ENCODE results near the gene SHANK2.

The SHANK2 gene

GRCh38 chr11:71249301-71249700 lies 3.1 kb downstream of the SHANK2 start:
- no peak overlapping the region for H3K4me3 ChIP-seq (ENCODE audit: low read depth, low read length)
- TF ChIP-seq CTCF (IDR thresholded peaks at IDR 0.05; ENCODE audit: control insufficient read depth, extremely low read depth, insufficient read depth): no peak
- DNase-seq (ENCODE audit: low read depth): no peak

GRCh38 chr11:71248656-71249055 lies 3.7 kb downstream of the SHANK2 start:
- no peak for TF ChIP-seq CTCF (IDR thresholded peaks at IDR 0.05; ENCODE audit: control insufficient read depth, extremely low read depth, insufficient read depth)
- no peak for DNase-seq (ENCODE audit: low read depth)
- no peak overlapping the region for H3K4me3 ChIP-seq (ENCODE audit: low read depth, low read length)

GRCh38 chr11:71248251-71248570 lies 4.2 kb downstream of the SHANK2 start:
- TF ChIP-seq CTCF (IDR thresholded peaks at IDR 0.05; ENCODE audit: control insufficient read depth, extremely low read depth, insufficient read depth): no peak
- no peak overlapping the region for H3K4me3 ChIP-seq (ENCODE audit: low read depth, low read length)
- no peak for DNase-seq (ENCODE audit: low read depth)

DNA sequence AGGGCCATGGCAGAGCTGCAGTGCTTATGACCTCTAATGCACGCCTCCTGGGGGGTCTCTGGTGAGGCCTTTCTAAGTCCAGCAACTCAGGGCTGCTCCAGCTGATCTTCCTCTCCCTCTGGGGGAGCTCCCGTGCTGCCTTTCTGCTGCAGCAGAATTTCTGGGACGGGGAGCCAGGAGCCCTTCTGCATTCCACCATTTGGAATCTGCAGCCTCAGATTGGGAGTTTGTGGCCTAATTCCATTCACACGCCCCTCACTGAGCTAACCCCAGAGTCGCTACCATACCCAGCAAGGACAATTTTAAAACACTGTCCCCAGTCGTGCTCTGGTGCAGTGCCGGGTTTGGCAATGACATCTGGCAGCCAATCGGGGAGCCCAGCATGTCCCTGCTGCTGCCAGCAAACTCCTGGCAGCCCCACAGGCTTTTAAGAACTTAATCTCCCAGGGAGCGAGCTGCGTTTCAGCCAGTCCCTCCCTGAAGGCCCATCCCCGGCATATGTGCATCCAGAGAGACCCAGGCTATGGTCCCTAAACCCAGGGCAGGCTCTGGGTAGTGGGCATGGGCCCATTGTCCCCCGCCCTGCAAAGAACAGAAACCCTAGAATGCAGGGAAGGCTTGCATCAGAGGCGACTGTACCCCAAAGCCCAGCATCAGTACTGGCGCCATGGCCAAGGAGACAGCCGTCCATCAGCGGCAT lies 4.7 kb downstream of the SHANK2 start:
- DNase-seq (ENCODE audit: low read depth): no peak
- TF ChIP-seq CTCF (IDR thresholded peaks at IDR 0.05; ENCODE audit: control insufficient read depth, extremely low read depth, insufficient read depth): no peak
- no peak overlapping the region for H3K4me3 ChIP-seq (ENCODE audit: low read depth, low read length)

GRCh38 chr11:71246559-71246958 lies 5.8 kb downstream of the SHANK2 start:
- H3K4me3 ChIP-seq (ENCODE audit: low read depth, low read length): no peak overlapping the region
- no peak for TF ChIP-seq CTCF (IDR thresholded peaks at IDR 0.05; ENCODE audit: control insufficient read depth, extremely low read depth, insufficient read depth)
- no peak for DNase-seq (ENCODE audit: low read depth)

DNA sequence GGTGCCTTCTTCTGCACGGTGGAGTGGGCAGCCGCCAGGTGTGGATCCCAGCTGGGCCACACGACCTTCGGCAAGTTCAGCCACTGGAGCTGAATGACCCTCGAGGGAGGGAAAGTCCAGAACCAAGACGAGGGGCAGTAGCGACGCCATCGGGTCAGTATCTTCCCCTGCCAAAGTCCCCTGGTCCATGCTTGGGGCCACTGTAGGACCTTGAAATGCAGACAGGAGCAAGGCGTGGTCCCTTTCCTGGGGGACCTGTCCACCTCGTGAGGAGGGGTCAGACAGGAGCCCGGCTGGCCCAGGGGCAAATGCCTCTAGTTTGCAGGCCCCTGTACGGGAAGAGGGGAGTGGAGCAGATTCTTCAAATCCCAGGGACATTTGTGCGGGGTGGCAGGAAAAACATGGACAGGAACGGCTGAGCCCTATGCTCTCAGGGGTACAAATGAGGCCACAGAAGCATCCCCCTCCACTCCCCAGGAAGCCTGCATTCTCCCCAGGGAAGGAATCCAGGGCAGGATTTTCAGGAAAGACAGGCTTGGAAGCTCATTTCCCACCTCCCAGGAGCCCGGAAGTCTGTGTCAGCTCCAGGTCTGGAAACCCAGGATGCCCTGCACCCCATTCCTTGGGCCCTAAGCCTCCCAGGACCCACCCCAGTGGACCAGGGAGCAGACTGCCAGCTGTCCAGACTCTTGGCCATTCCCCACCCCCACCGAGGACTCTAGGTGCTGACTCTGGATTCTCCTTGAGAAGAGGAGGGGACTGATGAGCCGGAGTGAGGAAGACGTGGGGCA lies 6.6 kb downstream of the SHANK2 start:
- no peak overlapping the region for H3K4me3 ChIP-seq (ENCODE audit: low read depth, low read length)

More for the DNA sequence above, 6.6 kb downstream of the SHANK2 start:
- no peak for DNase-seq (ENCODE audit: low read depth)
- TF ChIP-seq CTCF (IDR thresholded peaks at IDR 0.05; ENCODE audit: control insufficient read depth, extremely low read depth, insufficient read depth): no peak

Data from LNCaP clone FGC (cell line).